T-helper 1 cell (primary cell): ENCODE results near the gene NUDT9.
A peak's percentile ranks its signal among the peaks of the same experiment; 100 is the strongest.
"Not testable (repeated sequence)": the region's sequence is repeated elsewhere in the genome, so short reads cannot be mapped to it uniquely, and the experiment has no call there.

Source experiments
- DNase-seq, 5 donors: peaks; one replicate each; pipeline ENCODE4 v3.0.0-alpha.2; 2012 to 2020

The NUDT9 gene

DNA sequence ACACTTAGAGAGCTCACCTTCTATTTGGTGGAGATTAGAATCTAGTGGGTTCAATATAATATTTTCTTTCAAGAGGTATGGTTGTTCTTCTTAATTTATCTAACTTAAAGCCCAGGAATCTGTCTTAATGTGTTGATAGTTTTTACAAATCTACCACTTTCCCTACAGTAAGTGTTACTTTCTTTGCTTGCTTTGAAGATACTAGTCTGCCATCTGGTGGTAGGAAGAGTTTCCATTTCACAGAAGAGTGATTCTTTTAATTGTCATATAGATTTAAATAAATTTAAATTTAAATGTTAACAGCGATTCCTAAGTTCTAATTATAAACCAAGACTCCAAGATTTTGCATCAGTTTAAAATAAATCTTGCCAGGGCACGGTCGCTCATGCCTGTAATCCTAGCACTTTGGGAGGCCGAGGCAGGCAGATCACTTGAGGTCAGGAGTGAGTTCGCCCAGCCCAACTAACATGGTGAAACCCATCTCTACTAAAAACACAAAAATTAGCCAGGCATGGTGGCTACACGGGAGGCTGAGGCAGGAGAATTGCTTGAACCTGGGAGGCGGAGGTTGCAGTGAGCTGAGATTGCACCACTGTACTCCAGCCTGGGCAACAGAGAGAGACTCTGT, 43.5 kb downstream of the NUDT9 start:
- peak in 1 of 5 donors; percentile 28 for DNase-seq

DNA sequence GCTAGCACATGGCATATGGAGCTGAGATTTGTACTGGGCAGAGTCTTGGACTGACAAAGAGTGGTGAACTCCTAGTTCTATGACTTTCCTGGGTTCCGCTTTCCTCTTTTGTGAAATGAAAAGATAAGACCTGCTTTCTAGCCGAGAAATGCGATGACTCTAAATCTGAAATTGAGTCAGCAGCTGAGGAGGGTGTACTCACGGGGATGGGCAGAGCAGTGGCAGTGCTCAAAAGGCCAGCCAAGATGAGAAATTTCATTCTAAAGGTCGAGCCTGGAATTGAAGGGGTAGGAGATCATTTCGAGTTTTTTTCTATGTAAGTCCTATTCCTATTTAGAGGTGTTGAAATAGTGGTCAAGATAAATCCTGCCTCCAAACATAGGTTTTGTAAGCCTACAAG, 47.0 kb downstream of the NUDT9 start:
- DNase-seq, result peak in 1 of 5 donors; percentile 2

DNA sequence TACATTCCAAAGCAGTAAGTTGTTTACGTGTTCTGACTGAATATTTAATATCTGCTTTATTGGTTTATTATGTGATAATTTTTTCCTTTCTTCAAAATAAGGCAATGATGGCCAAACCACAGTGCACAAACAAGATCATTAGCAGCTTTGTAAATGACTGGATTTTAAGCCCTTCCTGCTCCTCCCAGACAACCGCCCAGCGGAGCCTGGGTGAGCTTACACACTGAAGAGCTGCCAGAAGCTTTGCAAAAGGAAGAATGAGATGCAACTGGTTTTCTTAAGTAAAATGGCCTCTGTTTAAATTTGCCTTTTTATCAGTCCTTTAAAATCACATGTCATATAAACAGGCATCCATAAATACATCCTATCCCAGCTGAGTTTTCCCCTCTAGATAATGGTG, 54.6 kb downstream of the NUDT9 start:
- DNase-seq, result no peak

DNA sequence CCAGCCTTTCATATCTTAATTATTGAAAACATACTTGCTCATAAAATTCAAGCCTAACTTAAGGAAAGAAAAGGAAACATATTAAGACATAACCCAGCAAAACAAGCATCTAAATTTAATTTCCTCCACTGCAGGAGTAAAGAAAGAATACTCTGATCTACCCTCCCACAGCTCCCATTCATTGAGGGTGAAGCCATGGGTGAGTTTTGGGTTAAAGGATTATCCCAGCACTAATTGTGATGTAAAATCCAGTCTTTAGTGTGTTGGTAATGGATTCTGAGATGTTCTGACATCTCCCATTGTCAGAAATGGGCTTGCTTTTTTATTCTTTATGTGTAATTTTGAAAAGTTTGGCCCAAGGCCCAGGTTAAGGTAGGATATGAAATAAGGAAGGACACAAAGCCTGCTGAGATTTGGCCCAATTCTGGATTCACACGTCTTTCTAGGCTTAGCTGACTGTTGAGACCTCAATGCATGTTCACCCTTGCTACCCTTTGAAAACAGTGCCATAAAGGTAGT, 56.4 kb downstream of the NUDT9 start:
- DNase-seq, result no peak

- no peak for DNase-seq
These were observed 59.0 kb downstream of the NUDT9 start for GRCh38 chr4:87481377-87481776.

- not testable (repeated sequence) for DNase-seq
These were observed 60.9 kb downstream of the NUDT9 start for GRCh38 chr4:87483247-87483646.

GRCh38 chr4:87488666-87489065, 66.3 kb downstream of the NUDT9 start:
- not testable (repeated sequence) for DNase-seq

GRCh38 chr4:87489678-87490077, 67.3 kb downstream of the NUDT9 start:
- no peak for DNase-seq

DNA sequence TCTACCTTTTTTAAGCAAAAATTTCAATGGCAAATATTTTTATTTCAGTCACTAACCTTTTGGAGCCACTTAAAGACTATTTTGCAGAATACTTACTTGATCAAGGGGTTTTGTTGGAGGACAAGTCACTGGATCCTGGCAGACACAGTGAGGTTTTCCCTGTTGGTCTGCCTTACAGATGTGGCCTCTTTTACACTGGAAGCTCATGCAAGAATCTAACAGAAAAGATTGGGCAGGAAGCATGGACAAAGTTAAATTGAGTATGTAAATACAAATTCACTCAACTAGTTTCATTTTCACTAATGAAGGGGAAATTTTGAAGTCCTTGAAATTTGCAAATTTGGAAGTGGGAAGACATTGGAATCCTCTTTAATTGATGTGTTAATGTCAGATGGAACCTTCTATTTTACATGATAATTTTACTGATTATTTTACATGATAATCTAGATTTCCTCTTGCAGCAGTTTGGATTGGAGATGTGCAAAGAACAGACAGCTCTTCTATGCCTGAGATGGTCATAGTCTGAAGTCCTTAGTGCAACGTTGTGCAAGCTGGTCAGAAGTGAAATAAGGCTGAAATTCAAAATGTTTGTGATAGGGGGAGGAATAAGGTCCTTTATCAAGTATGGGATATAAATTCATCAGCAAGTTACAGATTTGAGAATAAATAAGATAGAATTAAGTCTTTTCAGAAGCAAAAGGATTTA, 68.4 kb downstream of the NUDT9 start:
- DNase-seq, result no peak

DNA sequence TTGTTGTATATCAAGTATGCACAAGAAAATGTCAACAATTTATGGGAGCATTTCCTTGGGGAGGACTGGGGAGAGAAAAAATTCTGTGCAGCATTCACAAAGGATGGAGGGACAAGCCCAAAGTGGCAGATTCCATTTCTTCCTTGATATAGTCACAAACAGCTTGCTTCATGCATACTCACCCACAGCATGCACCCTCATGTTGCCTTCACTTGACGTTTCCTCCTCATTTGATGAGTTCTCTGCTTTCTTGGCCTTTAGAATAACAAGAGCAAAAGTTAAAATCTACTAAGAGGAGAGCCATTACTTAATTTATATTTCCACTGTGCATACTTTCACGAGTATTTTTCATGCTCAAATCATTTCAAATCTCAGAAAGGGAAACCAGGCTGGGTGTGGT, 69.1 kb downstream of the NUDT9 start:
- DNase-seq, result no peak

- DNase-seq, result not testable (repeated sequence)
These were observed 69.5 kb downstream of the NUDT9 start for GRCh38 chr4:87491851-87492250.

- no peak for DNase-seq
These were observed 70.7 kb downstream of the NUDT9 start for GRCh38 chr4:87493115-87493514.

DNA sequence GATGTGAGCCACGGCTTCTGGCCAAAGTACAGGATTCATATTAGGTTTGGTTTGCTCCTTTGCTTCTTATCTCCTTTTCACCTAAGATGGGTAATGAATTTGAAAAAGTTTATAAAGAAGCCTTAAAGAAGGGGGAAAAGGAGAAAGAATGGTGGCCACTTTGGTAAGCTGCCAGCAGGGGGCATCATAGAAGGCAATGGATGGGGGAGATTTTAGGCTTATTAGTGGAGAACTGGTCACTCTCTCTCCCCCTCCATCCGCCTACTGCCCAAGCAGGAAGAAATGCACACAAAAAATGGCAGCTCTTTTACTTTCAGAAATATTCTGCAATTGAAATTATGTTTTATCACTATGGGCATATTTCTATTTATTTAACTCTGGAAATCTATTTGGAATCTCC, 74.8 kb downstream of the NUDT9 start:
- peak in 2 of 5 donors; percentile 5 to 6 for DNase-seq

DNA sequence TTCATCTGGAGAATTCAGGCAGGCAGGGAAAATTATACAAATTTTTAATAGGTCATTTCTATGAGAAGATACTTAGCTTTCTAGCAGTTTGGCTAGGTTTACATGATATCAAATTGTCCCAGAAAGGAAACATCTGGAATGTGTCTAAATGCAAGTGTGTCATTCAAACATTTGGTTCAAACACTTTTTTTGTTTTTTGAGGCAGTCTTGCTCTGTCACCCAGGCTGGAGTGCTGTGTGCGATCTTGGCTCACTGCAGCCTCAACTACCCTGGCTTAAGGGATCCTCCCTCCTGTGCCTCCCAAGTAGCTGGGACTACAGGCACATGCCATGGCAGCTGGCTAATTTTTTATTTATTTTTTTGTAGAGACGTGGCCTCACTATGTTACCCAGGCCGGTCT, 75.2 kb downstream of the NUDT9 start:
- no peak for DNase-seq

DNA sequence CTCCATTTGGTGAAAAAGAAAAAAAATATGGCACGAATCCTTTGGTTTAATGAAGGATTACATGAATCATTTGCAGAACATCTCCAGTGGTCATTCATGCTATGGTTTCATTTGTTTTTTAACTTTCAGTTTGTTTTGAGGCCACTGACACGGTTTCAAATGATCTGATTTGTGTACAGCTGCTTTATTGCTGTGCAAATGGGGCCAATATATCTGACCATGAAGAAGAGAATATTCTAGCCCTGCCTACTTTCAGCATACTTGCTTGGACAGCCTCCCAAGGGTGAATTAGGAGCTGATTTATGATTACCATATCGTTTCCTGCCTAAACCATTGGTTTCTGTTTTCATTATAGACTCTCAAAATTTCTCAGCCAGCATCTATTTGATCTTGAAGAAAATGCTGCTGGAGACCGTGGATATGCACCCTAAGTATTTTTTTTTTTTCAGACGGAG, 76.1 kb downstream of the NUDT9 start:
- peak in 1 of 5 donors; percentile 56 for DNase-seq

DNA sequence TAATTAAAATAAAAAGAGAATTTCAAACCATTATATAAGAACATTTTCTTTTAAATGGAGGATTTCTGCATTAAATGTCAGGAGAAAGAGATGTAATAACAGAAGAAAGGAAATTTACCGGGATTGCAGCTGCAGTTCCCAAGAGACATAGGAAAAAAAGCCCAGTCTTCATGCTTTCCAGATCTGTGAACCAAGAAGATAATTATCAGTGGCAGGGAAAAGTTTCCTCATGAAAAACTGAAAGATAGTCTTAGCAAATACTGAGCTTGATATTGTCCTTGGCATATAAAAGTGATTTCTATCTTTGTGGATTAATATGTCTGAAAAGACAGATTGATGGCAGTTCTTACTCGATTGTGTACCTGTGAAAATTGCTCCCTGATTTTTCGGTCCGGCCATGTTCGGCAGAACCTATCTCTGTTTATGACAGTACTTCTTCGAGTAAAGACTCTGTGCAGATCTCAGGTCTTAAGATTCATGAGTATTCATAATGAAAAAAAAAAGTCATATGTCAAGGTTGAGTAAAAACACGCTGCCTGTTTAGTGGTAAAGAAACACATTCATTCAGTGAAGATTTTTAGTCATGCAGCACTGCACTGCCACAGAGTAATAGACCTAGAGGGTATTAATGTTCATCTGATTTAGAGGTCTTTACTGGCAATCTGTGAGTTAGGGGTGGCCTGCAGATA, 77.2 kb downstream of the NUDT9 start:
- peak in 1 of 5 donors; percentile 71 for DNase-seq

GRCh38 chr4:87500092-87500462, 77.7 kb downstream of the NUDT9 start:
- no peak for DNase-seq

- no peak for DNase-seq
These were observed 80.3 kb downstream of the NUDT9 start for GRCh38 chr4:87502580-87503238.

DNA sequence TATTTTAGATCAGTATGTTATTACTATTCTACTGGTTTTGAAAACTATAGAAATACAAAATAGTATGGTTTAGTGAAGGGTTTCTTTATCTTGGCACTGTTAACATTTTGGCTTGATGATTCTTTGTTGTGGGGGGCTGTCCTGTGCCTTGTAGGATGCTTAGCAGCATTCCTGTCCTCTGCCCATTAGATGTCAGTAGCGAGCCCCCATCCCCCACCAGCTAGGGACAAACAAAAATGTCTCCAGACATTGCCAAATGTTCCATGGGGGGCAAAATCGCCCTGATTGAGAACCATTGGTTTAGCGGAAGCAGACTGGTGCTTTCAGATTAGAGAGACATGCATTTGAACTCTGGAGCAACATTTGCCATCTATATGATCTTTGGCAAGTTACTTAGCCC, 83.5 kb downstream of the NUDT9 start:
- DNase-seq, result no peak

- no peak for DNase-seq
These were observed 84.8 kb downstream of the NUDT9 start for GRCh38 chr4:87506974-87507701.
